Measurements from ENCODE around the gene CCT8.

Gene CCT8

GRCh38 chr21:29077651-29078090 lies 4.2 kb upstream of the CCT8 start:
- peak; percentile 51 for DNase-seq

- peak; percentile 57 for DNase-seq
Observed at GRCh38 chr21:29076731-29077640, 3.5 kb upstream of the CCT8 start.

GRCh38 chr21:29075706-29076466 lies 2.4 kb upstream of the CCT8 start:
- no peak for DNase-seq

- no peak for DNase-seq
Observed at GRCh38 chr21:29074783-29075182, 1.3 kb upstream of the CCT8 start.

GRCh38 chr21:29074007-29074376 lies 544 bp upstream of the CCT8 start:
- DNase-seq, result no peak

GRCh38 chr21:29072873-29073221 lies 601 bp downstream of the CCT8 start:
- DNase-seq, result peak; percentile 20

GRCh38 chr21:29064850-29065481 lies 8.5 kb downstream of the CCT8 start:
- DNase-seq, result no peak

GRCh38 chr21:29056538-29057050 lies 16.9 kb downstream of the CCT8 start:
- DNase-seq, result no peak

- no peak for DNase-seq
Observed at GRCh38 chr21:29056005-29056404, 17.4 kb downstream of the CCT8 start.

- no peak for DNase-seq
Observed at GRCh38 chr21:29055080-29055479, 18.4 kb downstream of the CCT8 start.

GRCh38 chr21:29053656-29054055 lies 19.8 kb downstream of the CCT8 start:
- peak; percentile 14 for DNase-seq

GRCh38 chr21:29053011-29053553 lies 20.4 kb downstream of the CCT8 start:
- DNase-seq, result no peak

- no peak for DNase-seq
Observed at GRCh38 chr21:29052224-29052623, 21.2 kb downstream of the CCT8 start.

- no peak for DNase-seq
Observed at GRCh38 chr21:29034678-29035077, 38.8 kb downstream of the CCT8 start.

- no peak for DNase-seq
Observed at GRCh38 chr21:29033871-29034270, 39.6 kb downstream of the CCT8 start.

- no peak for DNase-seq
Observed at GRCh38 chr21:29033301-29033700, 40.1 kb downstream of the CCT8 start.

GRCh38 chr21:29030909-29031308 lies 42.5 kb downstream of the CCT8 start:
- DNase-seq, result no peak

- no peak for DNase-seq
Observed at GRCh38 chr21:29029524-29029923, 43.9 kb downstream of the CCT8 start.

GRCh38 chr21:29025328-29025713 lies 48.1 kb downstream of the CCT8 start:
- no peak for DNase-seq

- DNase-seq, result peak; percentile 99
Observed at GRCh38 chr21:29024474-29025327, 48.7 kb downstream of the CCT8 start, which contains the start of gene USP16. USP16 (plus strand) TSS chr21:29024668; CDS start chr21:29027914, 3,246 bp downstream.

GRCh38 chr21:29022166-29022565 lies 51.3 kb downstream of the CCT8 start:
- DNase-seq, result no peak

- DNase-seq, result no peak
Observed at GRCh38 chr21:29018540-29018939, 54.9 kb downstream of the CCT8 start.

Measured in fibroblast of upper back skin (primary cell).